Activated CD4-positive, alpha-beta T cell treated with anti-CD3 and anti-CD28 coated beads for 36 hours (primary cell): ENCODE measurements around the gene ARID1B. TPM values are rescaled to one million over a fixed set of nuclear protein-coding genes. Genes with fewer than 3 reads are reported as not detected.
A peak's percentile ranks its signal among the peaks of the same experiment; 100 is the strongest.
"Not testable (repeated sequence)": the region's sequence is repeated elsewhere in the genome, so short reads cannot be mapped to it uniquely, and the experiment has no call there.

Experiments
- ATAC-seq: fragments of 200-7000 bp; cut with Tn5 transposase; one replicate; pipeline ENCODE4 v1.10.0; 2021; ENCODE audit warnings: mild to moderate bottlenecking, moderate library complexity
- CTCF ChIA-PET: fragments of 350-600 bp; sonication (Branson Sonifier 250); formaldehyde crosslinking; loops from one replicate; lab custom pipeline; 2021; ENCODE audit warnings: antibody characterized with exemption; lab: Charles Lee
- POLR2A ChIA-PET: fragments of 350-600 bp; sonication (Branson Sonifier 250); formaldehyde crosslinking; loops from one replicate; lab custom pipeline; 2021; ENCODE audit warnings: antibody characterized with exemption, inconsistent platforms; lab: Charles Lee
- DNase-seq: peaks from one replicate; pipeline ENCODE4 v3.0.0-alpha.2; 2020
- H3K27ac Mint-ChIP-seq: one replicate; pipeline ENCODE4 v1.8.0; 2021; ENCODE audit warnings: mixed read lengths
- H3K27me3 Mint-ChIP-seq: one replicate; pipeline ENCODE4 v1.8.0; 2021; ENCODE audit warnings: mixed read lengths
- H3K36me3 Mint-ChIP-seq: one replicate; pipeline ENCODE4 v1.8.0; 2021; ENCODE audit warnings: low read depth, mixed read lengths
- H3K4me1 Mint-ChIP-seq: one replicate; pipeline ENCODE4 v1.8.0; 2021; ENCODE audit warnings: mixed read lengths
- H3K4me3 Mint-ChIP-seq: one replicate; pipeline ENCODE4 v1.8.0; 2021; ENCODE audit warnings: mild to moderate bottlenecking, moderate library complexity, mixed read lengths
- H3K9me3 Mint-ChIP-seq: one replicate; pipeline ENCODE4 v1.8.0; 2021; ENCODE audit warnings: low read depth, mixed read lengths
- intact Hi-C, 2 experiments: fragments of 100-400 bp; cut with DNase I in 1 of 2; cut with micrococcal nuclease in 1 of 2; formaldehyde crosslinking; loops; one replicate each; pipeline versions ENCODE4 v1.14.2 to v1.15.1; 2022 to 2024; cut with DNase I, micrococcal nuclease
- total RNA-seq, 2 experiments: library from RNA; stranded (reverse); gene quantifications; one replicate each; pipeline ENCODE4 v1.2.3, GENCODE V29; 2021

Gene ARID1B
- total RNA-seq, 2 experiments from 2014 or later = 42.2 to 53.6 TPM

- Mint-ChIP-seq H3K36me3 (peaks cover 4% of the 10 kb centered on the region), H3K27ac (peak overlapping the region; percentile 95), H3K27me3 (no peaks in the 10 kb centered on the region), H3K4me3 (peak overlapping the region; percentile 80), H3K9me3 (peaks cover 3% of the 10 kb centered on the region), H3K4me1 (peaks cover 33% of the 10 kb centered on the region)
- ChIA-PET POLR2A (interaction anchor here (0.7 kb wide), 1 partner anchor 7 kb away, joined by 3 read pairs; no protein-coding TSS in a partner anchor), CTCF (interaction anchor here (0.7 to 2.8 kb wide), 19 partner anchors 10 to 191 kb away, joined by 3 to 32 read pairs (median 3); no protein-coding TSS in a partner anchor)
- no peak for DNase-seq
- ATAC-seq = no peak
- intact Hi-C loops = loop anchor here (1.0 to 5.0 kb wide), 3 partner anchors 151 to 241 kb away; no protein-coding TSS in a partner anchor
Measured at GRCh38 chr6:157033428-157034140, 256.4 kb downstream of the ARID1B start.

DNA sequence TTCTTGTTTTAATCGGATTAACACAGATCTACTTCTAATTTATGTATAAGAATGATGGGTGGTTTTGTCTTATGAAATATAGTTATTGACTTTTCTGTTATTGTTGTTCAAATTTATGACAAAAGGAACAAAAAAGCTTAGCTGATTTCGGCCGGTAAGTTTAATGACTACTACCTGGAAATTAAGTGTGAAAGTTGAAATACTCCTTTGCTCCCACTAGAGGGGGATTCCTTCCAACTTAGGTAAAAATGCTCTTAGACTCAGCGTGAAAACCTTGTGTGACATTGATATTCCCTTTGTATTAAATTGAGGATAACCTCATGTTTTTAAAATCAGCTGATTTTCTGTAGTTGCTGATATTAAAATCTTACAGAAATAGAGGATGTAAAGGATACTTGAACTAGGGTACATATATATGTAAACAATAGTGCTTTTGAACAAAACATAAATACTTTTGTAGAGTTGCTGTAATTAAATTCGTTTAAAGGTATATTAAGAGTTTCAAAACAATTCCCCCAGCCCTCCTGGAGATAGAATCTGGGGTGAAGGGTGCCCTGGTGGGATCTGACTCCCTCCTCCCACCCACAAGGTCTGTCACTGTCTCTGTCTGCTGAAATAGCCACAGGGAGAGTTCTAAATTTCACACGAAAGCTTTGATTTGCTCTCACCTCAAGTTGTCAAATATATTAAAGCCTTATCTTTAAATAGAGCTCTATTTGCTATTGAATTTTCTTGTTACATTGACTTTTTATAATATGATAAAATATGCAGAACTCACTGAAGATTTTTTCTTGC is 257.5 kb downstream of the ARID1B start:
- ChIA-PET POLR2A (interaction anchor here (0.7 kb wide), 1 partner anchor 8 kb away, joined by 3 read pairs; no protein-coding TSS in a partner anchor), CTCF (interaction anchor here (0.6 to 2.8 kb wide), 24 partner anchors 10 to 243 kb away, joined by 3 to 32 read pairs (median 4); no protein-coding TSS in a partner anchor)
- Mint-ChIP-seq H3K27ac (peak overlapping the region; percentile 52), H3K9me3 (peaks cover 3% of the 10 kb centered on the region), H3K27me3 (no peaks in the 10 kb centered on the region), H3K36me3 (peaks cover under 1% of the 10 kb centered on the region), H3K4me3 (peak overlapping the region; percentile 49), H3K4me1 (peaks cover 29% of the 10 kb centered on the region)
- ATAC-seq (peak; percentile 59), DNase-seq (no peak)
- intact Hi-C loops = loop anchor here (1.0 to 5.0 kb wide), 3 partner anchors 150 to 240 kb away; no protein-coding TSS in a partner anchor

GRCh38 chr6:157035546-157035945 is 258.4 kb downstream of the ARID1B start:
- H3K27me3 Mint-ChIP-seq = no peaks in the 10 kb centered on the region
- H3K4me3 Mint-ChIP-seq = no peak overlapping the region
- H3K4me1 Mint-ChIP-seq = peaks cover 22% of the 10 kb centered on the region
- no peaks in the 10 kb centered on the region for H3K9me3 Mint-ChIP-seq
- no peak overlapping the region for H3K27ac Mint-ChIP-seq
- no peaks in the 10 kb centered on the region for H3K36me3 Mint-ChIP-seq
- intact Hi-C loops = no loop called here
- ATAC-seq (no peak), DNase-seq (no peak)
- CTCF ChIA-PET = interaction anchor here (0.6 to 2.8 kb wide), 14 partner anchors 10 to 242 kb away, joined by 3 to 32 read pairs (median 4); no protein-coding TSS in a partner anchor
- POLR2A ChIA-PET = no interaction called here

DNA sequence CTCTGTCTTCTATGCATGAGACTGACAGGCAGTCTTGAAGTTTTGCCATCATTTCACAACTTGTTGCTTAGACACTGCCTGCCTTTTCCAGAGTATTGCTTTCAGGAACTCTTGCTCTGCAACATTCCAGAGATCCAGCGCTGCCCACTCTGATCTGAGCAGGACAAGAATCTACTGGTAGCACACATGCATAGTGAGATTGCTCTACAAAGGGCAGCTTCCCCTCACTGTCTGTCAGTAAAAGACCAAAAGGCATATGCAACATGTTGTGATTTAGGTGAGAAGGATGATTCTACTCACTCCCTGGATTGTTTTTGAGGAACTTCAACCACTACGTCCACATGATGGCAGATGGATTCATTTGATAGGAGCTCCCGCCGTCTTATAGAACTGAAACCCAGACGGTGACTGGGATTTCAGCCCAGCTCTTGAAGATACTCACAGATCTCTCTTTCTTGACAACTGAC is 259.1 kb downstream of the ARID1B start:
- DNase-seq = no peak
- Mint-ChIP-seq H3K4me1 (peaks cover 19% of the 10 kb centered on the region), H3K4me3 (no peak overlapping the region), H3K9me3 (no peaks in the 10 kb centered on the region), H3K36me3 (no peaks in the 10 kb centered on the region), H3K27me3 (no peaks in the 10 kb centered on the region), H3K27ac (no peak overlapping the region)
- intact Hi-C loops = no loop called here
- no peak for ATAC-seq
- ChIA-PET POLR2A (no interaction called here), CTCF (interaction anchor here (0.9 to 2.3 kb wide), 6 partner anchors 10 to 148 kb away, joined by 3 to 19 read pairs (median 4); no protein-coding TSS in a partner anchor)

DNA sequence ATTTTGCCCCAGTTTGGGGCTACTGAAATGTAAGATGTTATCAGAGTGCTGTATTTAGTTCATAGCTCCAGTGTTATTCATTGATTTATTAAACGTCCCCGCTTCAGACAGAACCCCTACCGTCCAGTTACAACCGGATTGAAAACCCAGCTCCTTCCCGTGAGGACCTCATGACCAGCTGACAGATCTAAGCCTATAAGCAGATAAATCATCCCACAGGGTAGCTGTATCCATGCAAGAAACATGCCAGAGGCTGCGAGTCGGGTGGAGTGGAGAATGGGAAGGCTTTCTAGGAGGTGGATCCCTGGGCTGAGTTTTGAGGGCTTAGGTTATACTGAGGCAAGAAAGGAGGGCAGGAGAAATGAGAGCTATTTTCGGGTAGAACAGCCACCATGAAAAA is 260.0 kb downstream of the ARID1B start:
- intact Hi-C loops = no loop called here
- no peak overlapping the region for H3K27ac Mint-ChIP-seq
- H3K36me3 Mint-ChIP-seq = no peaks in the 10 kb centered on the region
- POLR2A ChIA-PET = interaction anchor here (0.5 kb wide), 1 partner anchor 230 kb away, joined by 5 read pairs; no protein-coding TSS in a partner anchor
- H3K4me1 Mint-ChIP-seq = peaks cover 19% of the 10 kb centered on the region
- no peaks in the 10 kb centered on the region for H3K9me3 Mint-ChIP-seq
- H3K27me3 Mint-ChIP-seq = no peaks in the 10 kb centered on the region
- no peak for DNase-seq
- no peak for ATAC-seq
- H3K4me3 Mint-ChIP-seq = no peak overlapping the region
- CTCF ChIA-PET = interaction anchor here (0.5 to 2.3 kb wide), 7 partner anchors 9 to 1761 kb away, joined by 3 to 19 read pairs (median 3); no protein-coding TSS in a partner anchor

DNA sequence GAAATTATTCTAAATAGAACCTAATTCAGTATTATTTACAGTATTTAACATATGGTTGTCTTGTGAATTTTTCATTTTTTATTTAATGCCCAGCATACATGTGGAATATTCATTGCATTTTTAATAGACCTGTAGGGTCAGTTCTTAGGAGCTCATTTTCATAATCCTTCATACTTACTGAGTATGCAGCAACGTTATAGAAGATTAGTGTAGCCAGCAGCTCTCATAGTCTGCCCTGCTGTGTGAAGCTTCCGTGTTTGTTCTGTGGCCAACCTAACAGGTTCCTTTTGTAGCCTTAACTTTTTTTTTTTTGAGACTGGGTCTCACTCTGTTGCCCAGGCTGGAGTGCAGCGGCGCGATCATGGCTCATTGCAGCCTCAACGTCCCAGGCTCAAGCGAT is 261.4 kb downstream of the ARID1B start:
- Mint-ChIP-seq H3K4me1 (peaks cover 13% of the 10 kb centered on the region), H3K36me3 (no peaks in the 10 kb centered on the region), H3K4me3 (no peak overlapping the region), H3K27ac (no peak overlapping the region), H3K9me3 (no peaks in the 10 kb centered on the region), H3K27me3 (no peaks in the 10 kb centered on the region)
- POLR2A ChIA-PET = no interaction called here
- DNase-seq (no peak), ATAC-seq (no peak)
- intact Hi-C loops = loop anchor here in 1 of 2 experiments (1.0 kb wide), 1 partner anchor 19 kb away; no protein-coding TSS in a partner anchor
- CTCF ChIA-PET = no interaction called here

DNA sequence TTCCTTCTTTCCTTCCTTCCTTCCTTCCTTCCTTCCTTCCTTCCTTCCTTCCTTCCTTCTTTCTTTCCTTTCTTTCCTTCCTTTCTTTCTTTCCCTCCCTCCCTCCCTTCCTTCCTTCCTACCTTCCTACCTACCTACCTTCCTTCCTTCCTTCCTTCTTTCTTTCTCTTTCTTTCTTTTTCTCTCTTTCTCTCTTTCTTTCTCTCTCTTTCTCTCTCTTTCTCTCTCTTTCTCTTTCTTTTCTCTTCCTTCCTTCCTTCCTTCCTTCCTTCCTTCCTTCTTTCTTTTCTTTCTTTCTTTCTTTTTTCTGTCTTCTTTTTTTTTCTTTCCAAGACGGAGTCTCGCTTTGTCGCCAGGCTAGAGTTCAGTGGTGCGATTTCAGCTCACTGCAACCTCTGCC is 262.5 kb downstream of the ARID1B start:
- POLR2A ChIA-PET, CTCF ChIA-PET, H3K36me3 Mint-ChIP-seq: not testable (repeated sequence)

GRCh38 chr6:157040191-157040590 is 263.0 kb downstream of the ARID1B start:
- no peak overlapping the region for H3K4me3 Mint-ChIP-seq
- H3K27ac Mint-ChIP-seq = no peak overlapping the region
- no peak for DNase-seq
- H3K9me3 Mint-ChIP-seq = no peaks in the 10 kb centered on the region
- ChIA-PET CTCF (no interaction called here), POLR2A (no interaction called here)
- H3K27me3 Mint-ChIP-seq = no peaks in the 10 kb centered on the region
- intact Hi-C loops = no loop called here
- H3K4me1 Mint-ChIP-seq = peaks cover 4% of the 10 kb centered on the region
- no peaks in the 10 kb centered on the region for H3K36me3 Mint-ChIP-seq
- no peak for ATAC-seq

More for the DNA sequence above, 262.5 kb downstream of the ARID1B start:
- H3K4me1 Mint-ChIP-seq, H3K9me3 Mint-ChIP-seq, ATAC-seq, H3K27me3 Mint-ChIP-seq, DNase-seq, H3K4me3 Mint-ChIP-seq, H3K27ac Mint-ChIP-seq: not testable (repeated sequence)
- intact Hi-C loops = loop anchor here in 1 of 2 experiments (1.0 kb wide), 1 partner anchor 18 kb away; no protein-coding TSS in a partner anchor

DNA sequence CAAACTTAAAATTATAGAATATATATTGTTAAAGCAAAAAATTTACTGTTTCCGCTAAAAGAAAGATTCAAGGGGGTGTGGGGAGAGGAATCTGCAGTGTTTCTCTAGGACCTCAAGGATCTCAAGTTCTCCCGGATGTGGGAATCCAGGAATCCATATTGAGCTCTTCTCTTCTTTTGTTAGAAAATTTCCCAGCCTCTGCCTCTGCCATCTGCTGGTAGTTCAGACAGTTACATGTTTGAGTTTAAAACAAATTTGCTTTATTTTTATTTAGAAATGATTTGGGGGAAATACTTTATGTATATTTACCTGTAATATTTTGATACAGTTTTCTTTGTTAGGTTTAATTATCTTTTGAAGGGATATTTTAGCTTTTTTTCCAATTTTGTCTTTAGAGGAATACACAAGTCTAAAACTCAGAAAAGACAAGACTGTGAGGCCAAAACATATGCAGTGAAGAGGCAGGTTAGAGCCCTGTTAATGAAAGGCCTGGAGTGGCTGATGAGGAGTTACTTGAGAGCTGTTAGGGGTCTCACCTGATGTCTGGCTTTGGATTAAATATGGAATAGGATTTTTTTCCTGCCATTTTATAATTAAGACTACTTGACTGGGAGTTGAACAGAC is 268.8 kb downstream of the ARID1B start:
- Mint-ChIP-seq H3K9me3 (no peaks in the 10 kb centered on the region), H3K4me1 (peaks cover 9% of the 10 kb centered on the region), H3K36me3 (peaks cover 2% of the 10 kb centered on the region), H3K4me3 (no peak overlapping the region), H3K27me3 (no peaks in the 10 kb centered on the region), H3K27ac (no peak overlapping the region)
- intact Hi-C loops = no loop called here
- DNase-seq = no peak
- ATAC-seq = no peak
- ChIA-PET CTCF (interaction anchor here (0.7 to 5.5 kb wide), 14 partner anchors 9 to 266 kb away, joined by 3 to 32 read pairs (median 4); no protein-coding TSS in a partner anchor), POLR2A (no interaction called here)

DNA sequence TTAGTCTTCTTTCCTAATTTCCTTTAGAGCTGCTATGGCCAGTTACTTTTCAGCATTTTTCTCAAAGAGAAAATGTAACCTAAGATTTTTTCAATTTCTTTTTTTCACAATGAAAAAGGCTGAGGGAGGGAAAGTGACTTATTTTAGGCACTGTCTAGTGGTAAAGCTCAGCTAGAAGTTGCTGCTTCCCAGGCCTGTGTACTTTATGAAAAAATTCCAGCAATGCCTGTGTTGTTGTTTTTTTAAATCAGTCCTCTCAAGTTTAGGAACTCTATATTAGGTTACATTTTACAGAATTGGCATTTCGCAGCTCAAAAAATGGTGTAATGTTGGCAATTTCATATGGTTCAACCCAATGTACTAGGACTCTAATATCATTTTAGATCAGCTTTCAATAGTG is 269.6 kb downstream of the ARID1B start:
- intact Hi-C loops = no loop called here
- POLR2A ChIA-PET = no interaction called here
- CTCF ChIA-PET = interaction anchor here (0.6 to 5.5 kb wide), 9 partner anchors 10 to 484 kb away, joined by 3 to 32 read pairs (median 3); no protein-coding TSS in a partner anchor

More for the DNA sequence above, 269.6 kb downstream of the ARID1B start:
- DNase-seq (no peak), ATAC-seq (no peak)
- Mint-ChIP-seq H3K4me3 (no peak overlapping the region), H3K36me3 (peaks cover 2% of the 10 kb centered on the region), H3K27me3 (no peaks in the 10 kb centered on the region), H3K9me3 (no peaks in the 10 kb centered on the region), H3K4me1 (peaks cover 9% of the 10 kb centered on the region), H3K27ac (no peak overlapping the region)
